ENCODE results near the gene ADRA1B. TPM values are rescaled to one million over a fixed set of nuclear protein-coding genes. Genes with fewer than 3 reads are reported as not detected.

The ADRA1B gene
- total RNA-seq, 1 donor = not detected

DNA sequence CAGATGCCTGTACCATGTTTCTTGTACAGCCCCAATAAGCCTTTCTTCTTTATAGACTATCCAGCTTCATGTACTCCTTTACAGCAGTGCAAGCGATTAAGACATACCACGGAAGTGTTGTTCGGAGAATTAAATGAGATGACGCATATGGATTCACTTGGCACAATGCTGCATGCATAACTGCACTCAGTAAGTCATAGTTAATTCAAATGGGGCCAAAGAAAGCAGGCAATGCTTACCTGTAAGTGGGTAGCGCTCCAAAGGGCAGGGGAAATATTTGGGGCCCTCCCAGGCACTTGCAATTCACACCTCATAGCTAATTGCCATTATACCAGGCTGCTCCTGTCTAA, 7.7 kb upstream of the ADRA1B start:
- Histone ChIP-seq H3K4me1 (ENCODE audit: insufficient read depth, low read length) (no peaks in the 10 kb centered on the region), H3K27me3 (ENCODE audit: insufficient read depth, low read length) (peaks cover 6% of the 10 kb centered on the region), H3K4me3 (ENCODE audit: low read length) (no peak overlapping the region), H3K9me3 (ENCODE audit: low read depth, low read length) (no peaks in the 10 kb centered on the region)

DNA sequence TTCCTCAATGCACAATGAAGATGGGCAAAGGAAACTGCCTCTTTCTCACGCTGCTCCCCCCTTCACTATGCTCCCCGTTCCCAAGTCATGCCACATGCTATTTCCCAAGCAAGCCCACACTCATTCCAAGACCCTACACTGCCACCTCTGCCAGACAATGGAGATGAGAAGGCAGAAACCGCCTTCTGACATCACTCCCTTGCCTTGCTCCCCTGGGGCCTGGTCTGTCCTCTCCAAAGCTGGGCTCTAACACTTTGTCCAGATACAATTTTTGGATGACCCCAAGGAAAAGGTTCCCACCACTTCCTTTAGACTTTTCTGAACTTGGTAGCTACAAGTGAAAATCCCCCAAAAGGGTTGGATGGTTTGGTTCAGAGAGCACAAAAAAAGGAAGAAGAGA, 7.2 kb upstream of the ADRA1B start:
- peaks cover 12% of the 10 kb centered on the region for H3K27me3 ChIP-seq (ENCODE audit: insufficient read depth, low read length)
- H3K9me3 ChIP-seq (ENCODE audit: low read depth, low read length) = no peaks in the 10 kb centered on the region
- H3K4me1 ChIP-seq (ENCODE audit: insufficient read depth, low read length) = no peaks in the 10 kb centered on the region
- no peak overlapping the region for H3K4me3 ChIP-seq (ENCODE audit: low read length)

DNA sequence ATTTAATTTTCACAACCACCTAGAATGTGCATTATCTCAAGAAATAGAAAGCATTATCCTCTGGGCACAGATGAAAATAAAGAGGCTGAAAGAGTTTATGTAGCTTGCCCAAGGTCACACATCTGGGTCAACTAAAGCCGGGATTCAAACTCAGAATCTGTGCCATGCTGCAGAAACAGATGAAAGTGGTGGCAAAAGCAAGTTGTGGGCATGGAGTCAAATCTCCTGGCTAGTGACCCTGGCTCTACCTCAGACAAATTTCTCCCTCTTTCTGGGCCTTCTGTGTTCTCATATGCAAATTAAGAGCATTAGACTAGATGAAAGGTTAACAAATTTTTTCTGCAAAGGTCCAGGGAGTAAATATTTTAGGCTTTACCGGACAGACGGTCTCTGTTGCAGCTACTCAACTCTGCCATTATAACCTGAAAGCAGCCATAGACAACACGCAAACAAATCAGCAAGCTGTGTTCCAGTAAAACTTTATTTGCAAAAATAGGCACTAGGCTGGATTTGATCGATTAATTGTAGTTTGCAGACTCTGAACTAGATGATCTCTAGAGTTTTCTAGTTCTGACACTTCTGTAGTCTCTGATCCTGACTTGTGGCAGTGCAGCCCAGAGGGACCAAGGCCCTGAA, 6.0 kb upstream of the ADRA1B start:
- Histone ChIP-seq H3K9me3 (ENCODE audit: low read depth, low read length) (no peaks in the 10 kb centered on the region), H3K4me3 (ENCODE audit: low read length) (no peak overlapping the region), H3K4me1 (ENCODE audit: insufficient read depth, low read length) (no peaks in the 10 kb centered on the region), H3K27me3 (ENCODE audit: insufficient read depth, low read length) (peaks cover 24% of the 10 kb centered on the region)

DNA sequence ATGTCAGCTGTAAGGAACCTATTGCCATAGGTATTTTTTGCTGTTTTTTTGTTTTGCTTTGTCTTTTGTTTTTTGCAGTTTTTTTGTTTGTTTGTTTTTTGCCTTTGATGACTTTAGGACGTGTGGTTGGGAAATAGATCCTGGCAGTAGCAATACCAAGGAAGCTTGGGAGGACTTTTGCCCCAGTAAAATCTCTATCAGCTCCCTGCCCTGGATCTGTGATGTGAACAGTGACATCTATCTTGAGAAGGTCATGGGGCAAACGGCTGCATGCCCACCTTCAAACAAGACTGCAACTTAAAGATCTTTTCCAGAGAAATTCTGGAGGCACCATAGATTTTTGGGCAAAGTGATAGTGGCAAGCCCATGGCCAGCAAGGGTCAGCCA, 5.4 kb upstream of the ADRA1B start:
- Histone ChIP-seq H3K4me3 (ENCODE audit: low read length) (no peak overlapping the region), H3K9me3 (ENCODE audit: low read depth, low read length) (no peaks in the 10 kb centered on the region), H3K4me1 (ENCODE audit: insufficient read depth, low read length) (no peaks in the 10 kb centered on the region), H3K27me3 (ENCODE audit: insufficient read depth, low read length) (peaks cover 29% of the 10 kb centered on the region)

DNA sequence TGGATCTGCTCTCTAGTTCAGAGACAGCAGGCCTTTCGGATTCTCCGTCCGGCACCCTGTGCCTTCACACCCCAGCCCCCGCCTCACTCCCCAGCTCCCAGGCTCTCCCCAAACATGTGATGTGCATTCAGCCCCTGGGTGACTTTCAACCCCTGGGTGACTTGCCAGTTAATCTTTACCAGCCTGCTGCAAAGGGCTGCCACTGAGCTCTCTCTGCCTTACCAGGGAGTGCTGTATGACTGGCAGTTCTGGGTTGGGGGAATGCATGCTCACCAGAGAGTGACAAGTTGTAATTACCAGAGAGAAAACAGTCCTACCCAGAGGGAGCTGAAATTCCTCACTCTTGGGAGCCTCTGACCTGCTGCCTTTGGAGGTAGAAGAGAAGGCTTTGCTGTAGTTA, 4.9 kb upstream of the ADRA1B start:
- H3K4me3 ChIP-seq (ENCODE audit: low read length) = no peak overlapping the region
- no peaks in the 10 kb centered on the region for H3K4me1 ChIP-seq (ENCODE audit: insufficient read depth, low read length)
- H3K9me3 ChIP-seq (ENCODE audit: low read depth, low read length) = no peaks in the 10 kb centered on the region
- peaks cover 31% of the 10 kb centered on the region for H3K27me3 ChIP-seq (ENCODE audit: insufficient read depth, low read length)

DNA sequence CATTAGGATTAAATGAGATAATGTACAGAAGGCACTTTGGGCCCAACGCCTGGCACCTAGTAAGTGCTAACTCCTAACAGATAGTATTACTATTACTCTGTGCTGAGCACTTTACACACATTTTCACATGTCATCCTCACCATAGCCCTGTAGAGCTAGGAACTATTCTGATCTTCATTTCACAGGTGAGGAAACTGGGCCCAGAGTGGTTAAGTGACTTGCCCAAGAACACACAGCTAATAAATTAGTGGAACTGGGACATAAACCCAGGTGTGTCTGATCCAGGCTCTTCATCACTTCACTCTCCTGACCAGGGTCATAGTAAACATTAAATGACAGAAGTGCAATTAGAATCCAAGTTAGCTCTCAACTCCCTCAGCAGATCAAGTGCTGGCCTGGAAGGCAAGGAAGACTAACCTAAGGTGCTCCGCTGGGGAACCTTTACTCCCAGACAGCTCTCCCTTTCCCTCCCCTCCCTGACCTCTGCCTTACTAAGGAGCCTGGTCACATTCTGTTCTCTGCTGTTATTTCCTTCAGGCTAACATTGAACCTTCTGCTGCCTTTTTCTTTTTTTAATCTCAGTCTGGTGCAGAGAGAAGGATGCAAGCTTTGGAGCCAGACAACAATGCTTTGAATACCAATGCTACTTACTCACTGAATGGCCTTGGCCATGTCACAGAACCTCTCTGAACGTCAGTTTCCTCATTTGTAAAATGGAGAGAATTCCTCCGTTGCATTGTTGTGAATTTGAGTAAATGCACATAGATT, 4.1 kb upstream of the ADRA1B start:
- Histone ChIP-seq H3K27me3 (ENCODE audit: insufficient read depth, low read length) (peaks cover 38% of the 10 kb centered on the region), H3K4me1 (ENCODE audit: insufficient read depth, low read length) (no peaks in the 10 kb centered on the region), H3K9me3 (ENCODE audit: low read depth, low read length) (no peaks in the 10 kb centered on the region), H3K4me3 (ENCODE audit: low read length) (no peak overlapping the region)

DNA sequence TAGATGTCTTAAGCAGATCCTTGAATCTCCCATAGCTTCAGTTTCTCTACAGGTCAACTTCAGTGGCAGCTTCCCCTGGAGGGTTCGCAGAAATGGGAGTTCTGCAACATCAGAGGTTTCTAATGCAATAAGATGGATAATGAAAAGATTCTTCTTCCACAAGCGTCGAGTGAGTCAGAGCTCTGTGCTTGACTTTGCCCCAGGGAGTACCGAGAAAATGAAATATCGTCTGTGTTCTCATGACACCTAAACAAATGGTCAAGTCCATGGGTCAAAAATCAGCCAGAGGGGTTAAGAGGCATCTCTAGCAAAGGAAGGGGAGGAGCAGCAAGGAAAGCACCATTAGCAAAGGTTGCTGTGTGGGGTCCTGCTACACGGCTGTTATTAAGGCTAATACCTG, 3.2 kb upstream of the ADRA1B start:
- no peaks in the 10 kb centered on the region for H3K9me3 ChIP-seq (ENCODE audit: low read depth, low read length)
- no peak overlapping the region for H3K4me3 ChIP-seq (ENCODE audit: low read length)
- H3K4me1 ChIP-seq (ENCODE audit: insufficient read depth, low read length) = no peaks in the 10 kb centered on the region
- H3K27me3 ChIP-seq (ENCODE audit: insufficient read depth, low read length) = peaks cover 47% of the 10 kb centered on the region

DNA sequence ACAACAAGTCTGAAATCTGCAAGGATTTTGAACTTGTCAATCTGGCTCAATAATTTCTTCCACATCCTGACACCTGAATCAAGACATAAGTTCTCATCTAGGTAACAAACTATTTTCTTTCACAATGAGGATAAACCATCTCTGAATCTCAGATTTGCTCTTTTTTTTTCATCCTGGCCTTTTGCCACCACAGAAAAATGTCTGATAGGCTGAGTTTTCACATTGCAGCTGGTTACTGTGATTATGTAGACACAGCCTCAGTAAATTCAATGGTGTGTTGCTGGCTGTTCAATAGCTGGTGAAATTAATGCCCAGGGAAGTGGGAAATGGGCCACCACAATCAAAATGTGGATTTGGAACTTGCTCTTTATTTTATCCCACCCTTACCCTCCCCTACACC, 2.8 kb upstream of the ADRA1B start:
- H3K9me3 ChIP-seq (ENCODE audit: low read depth, low read length) = no peaks in the 10 kb centered on the region
- peaks cover 51% of the 10 kb centered on the region for H3K27me3 ChIP-seq (ENCODE audit: insufficient read depth, low read length)
- H3K4me3 ChIP-seq (ENCODE audit: low read length) = no peak overlapping the region
- no peaks in the 10 kb centered on the region for H3K4me1 ChIP-seq (ENCODE audit: insufficient read depth, low read length)

DNA sequence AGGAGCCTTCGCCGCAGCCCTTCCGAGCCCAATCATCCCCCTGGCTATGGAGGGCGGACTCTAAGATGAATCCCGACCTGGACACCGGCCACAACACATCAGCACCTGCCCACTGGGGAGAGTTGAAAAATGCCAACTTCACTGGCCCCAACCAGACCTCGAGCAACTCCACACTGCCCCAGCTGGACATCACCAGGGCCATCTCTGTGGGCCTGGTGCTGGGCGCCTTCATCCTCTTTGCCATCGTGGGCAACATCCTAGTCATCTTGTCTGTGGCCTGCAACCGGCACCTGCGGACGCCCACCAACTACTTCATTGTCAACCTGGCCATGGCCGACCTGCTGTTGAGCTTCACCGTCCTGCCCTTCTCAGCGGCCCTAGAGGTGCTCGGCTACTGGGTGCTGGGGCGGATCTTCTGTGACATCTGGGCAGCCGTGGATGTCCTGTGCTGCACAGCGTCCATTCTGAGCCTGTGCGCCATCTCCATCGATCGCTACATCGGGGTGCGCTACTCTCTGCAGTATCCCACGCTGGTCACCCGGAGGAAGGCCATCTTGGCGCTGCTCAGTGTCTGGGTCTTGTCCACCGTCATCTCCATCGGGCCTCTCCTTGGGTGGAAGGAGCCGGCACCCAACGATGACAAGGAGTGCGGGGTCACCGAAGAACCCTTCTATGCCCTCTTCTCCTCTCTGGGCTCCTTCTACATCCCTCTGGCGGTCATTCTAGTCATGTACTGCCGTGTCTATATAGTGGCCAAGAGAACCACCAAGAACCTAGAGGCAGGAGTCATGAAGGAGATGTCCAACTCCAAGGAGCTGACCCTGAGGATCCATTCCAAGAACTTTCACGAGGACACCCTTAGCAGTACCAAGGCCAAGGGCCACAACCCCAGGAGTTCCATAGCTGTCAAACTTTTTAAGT, 819 bp downstream of the ADRA1B start:
- Histone ChIP-seq H3K4me1 (ENCODE audit: insufficient read depth, low read length) (no peaks in the 10 kb centered on the region), H3K27me3 (ENCODE audit: insufficient read depth, low read length) (peaks cover 59% of the 10 kb centered on the region), H3K9me3 (ENCODE audit: low read depth, low read length) (no peaks in the 10 kb centered on the region), H3K4me3 (ENCODE audit: low read length) (no peak overlapping the region)

DNA sequence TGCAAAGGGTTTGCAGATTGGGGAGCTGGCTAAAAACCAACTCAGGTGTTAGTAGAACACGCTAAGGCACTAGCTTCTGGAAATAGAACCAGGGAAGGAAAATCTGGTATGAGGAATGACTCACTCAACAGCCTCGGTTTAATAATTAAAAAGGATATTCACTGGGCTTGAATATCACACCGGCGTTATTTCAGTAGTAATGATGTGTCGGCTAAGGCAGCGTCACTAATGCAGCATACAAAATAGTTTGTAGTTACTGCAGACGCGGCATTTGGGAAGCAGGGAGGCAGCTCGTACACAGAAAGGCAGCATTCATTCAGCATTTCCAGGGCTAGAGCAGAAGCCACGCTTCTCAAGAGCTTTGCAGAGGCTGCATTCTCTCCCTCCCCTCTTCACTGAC, 1.7 kb downstream of the ADRA1B start:
- peaks cover 59% of the 10 kb centered on the region for H3K27me3 ChIP-seq (ENCODE audit: insufficient read depth, low read length)
- H3K9me3 ChIP-seq (ENCODE audit: low read depth, low read length) = no peaks in the 10 kb centered on the region
- H3K4me3 ChIP-seq (ENCODE audit: low read length) = no peak overlapping the region
- H3K4me1 ChIP-seq (ENCODE audit: insufficient read depth, low read length) = no peaks in the 10 kb centered on the region

DNA sequence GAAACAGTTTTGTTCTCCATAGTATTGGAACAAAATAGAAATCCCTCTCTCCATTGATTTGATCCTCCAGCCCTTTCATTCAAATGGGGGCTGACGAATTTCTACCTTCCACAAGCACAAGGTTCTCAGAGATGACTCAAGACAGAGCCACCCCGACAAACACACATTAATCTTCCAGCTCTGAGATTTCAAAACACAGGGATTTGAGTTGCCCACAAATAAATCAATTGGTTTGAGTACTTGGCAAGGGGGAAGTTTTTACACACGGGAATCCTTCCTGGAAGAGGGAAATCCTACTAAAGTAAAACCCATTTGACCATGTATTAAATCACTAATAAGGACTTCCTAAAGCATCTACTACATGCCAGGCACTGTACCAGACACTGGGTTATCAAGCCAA, 5.4 kb downstream of the ADRA1B start:
- Histone ChIP-seq H3K4me3 (ENCODE audit: low read length) (no peak overlapping the region), H3K4me1 (ENCODE audit: insufficient read depth, low read length) (no peaks in the 10 kb centered on the region), H3K27me3 (ENCODE audit: insufficient read depth, low read length) (peaks cover 45% of the 10 kb centered on the region), H3K9me3 (ENCODE audit: low read depth, low read length) (no peaks in the 10 kb centered on the region)

DNA sequence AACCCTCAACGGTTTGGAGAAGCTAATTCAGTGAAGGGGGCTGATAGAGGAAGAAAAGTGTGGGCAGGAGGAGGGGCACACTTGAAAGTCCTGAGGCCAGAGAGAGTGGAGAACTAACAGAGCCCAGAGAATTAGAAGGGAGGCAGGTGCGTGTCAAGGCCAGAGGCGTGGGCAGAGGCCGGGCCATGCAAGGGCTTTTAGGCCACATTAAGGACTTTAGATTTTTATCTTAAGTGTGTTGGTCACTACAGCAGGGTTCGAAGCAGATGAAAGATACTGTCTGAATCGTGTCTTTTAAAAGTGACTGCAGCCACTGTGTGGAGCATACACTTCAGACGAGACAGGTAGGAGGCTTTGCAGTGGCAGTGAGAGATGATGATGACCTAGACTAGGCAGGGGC, 6.7 kb downstream of the ADRA1B start:
- H3K4me3 ChIP-seq (ENCODE audit: low read length) = no peak overlapping the region
- H3K4me1 ChIP-seq (ENCODE audit: insufficient read depth, low read length) = no peaks in the 10 kb centered on the region
- no peaks in the 10 kb centered on the region for H3K9me3 ChIP-seq (ENCODE audit: low read depth, low read length)
- H3K27me3 ChIP-seq (ENCODE audit: insufficient read depth, low read length) = peaks cover 39% of the 10 kb centered on the region

DNA sequence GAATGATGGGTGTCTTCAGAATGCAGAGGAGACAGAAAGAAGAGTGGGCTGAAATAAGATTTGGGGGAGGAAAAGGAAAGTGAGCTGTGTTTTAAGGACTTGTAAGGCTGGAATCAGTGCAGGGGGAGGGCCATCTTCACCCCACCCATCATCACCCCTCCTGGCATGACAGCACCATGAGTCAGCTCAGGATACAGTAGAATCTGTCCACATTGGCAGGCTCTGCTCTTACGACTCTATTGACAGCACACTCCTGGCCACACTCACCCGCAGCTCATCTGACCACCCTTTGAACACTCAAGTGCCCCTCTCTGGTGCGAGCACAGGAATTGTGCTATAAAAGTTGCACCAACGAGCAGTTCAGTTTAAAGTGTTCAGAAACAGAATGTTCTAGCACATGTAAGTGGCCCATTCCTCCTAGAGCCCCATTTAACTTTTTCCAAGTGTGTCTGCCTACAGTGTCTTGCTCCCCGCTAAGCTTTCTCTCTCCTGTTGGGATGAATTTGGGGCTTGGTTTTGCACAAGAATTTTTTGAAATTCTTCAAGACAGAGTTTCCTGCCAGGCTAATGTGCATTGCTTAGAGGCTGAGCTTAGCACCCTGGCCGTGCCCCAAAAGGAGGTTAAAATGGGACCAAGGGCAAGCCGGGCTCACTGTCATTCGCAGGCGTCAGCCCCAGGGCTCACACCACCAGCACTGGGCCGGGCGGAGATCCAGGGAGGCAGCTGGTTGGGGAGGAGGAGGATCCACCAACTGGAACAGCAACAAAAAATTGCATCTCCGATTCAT, 12.0 kb downstream of the ADRA1B start:
- H3K9me3 ChIP-seq (ENCODE audit: low read depth, low read length) = no peaks in the 10 kb centered on the region
- no peaks in the 10 kb centered on the region for H3K4me1 ChIP-seq (ENCODE audit: insufficient read depth, low read length)
- H3K4me3 ChIP-seq (ENCODE audit: low read length) = no peak overlapping the region
- H3K27me3 ChIP-seq (ENCODE audit: insufficient read depth, low read length) = peaks cover 43% of the 10 kb centered on the region

DNA sequence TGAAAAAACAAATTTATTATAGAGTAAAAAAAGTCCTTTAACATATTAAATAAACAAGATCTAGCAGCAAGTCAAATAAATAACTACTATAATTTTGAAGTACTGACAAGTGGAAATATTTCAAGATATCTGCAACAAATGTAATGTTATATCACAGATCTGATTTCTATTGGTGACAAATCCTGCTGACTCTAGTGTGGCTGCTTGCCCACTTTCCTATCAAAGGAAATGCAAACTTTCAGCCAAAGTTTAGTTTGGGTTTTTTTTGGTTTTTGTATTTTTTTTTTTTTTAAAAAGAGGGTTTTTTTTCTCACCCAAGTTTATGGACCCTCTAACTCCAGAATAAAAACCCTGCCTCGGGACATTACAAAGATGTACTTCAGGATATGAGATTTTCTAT, 12.9 kb downstream of the ADRA1B start:
- Histone ChIP-seq H3K4me1 (ENCODE audit: insufficient read depth, low read length) (no peaks in the 10 kb centered on the region), H3K27me3 (ENCODE audit: insufficient read depth, low read length) (peaks cover 37% of the 10 kb centered on the region), H3K4me3 (ENCODE audit: low read length) (no peak overlapping the region), H3K9me3 (ENCODE audit: low read depth, low read length) (no peaks in the 10 kb centered on the region)
